Muscle of arm (tissue), 12 donors: ENCODE results near the gene MCM5. TPM values are rescaled to one million over a fixed set of nuclear protein-coding genes. Genes with fewer than 3 reads are reported as not detected.
"Not testable (repeated sequence)": the region's sequence is repeated elsewhere in the genome, so short reads cannot be mapped to it uniquely, and the experiment has no call there.

Experiments
- DNase-seq: peaks from one replicate; pipeline ENCODE4 v3.0.0-alpha.2; 2013
- polyA plus RNA-seq, 12 donors: library from polyadenylated mRNA; unstranded; fragments of 120-200 nt; gene quantifications; one replicate each; pipeline ENCODE4 v1.2.1, GENCODE V29; 2013; ENCODE audit not compliant: insufficient read length in 12 of 12

Gene MCM5
- polyA plus RNA-seq, 12 donors: 26.2 to 66.4 (median 29.9) TPM; not detected in 1

- no peak for DNase-seq
Measured at GRCh38 chr22:35426801-35427140, 26.8 kb downstream of the MCM5 start.

GRCh38 chr22:35430897-35431322, 31.0 kb downstream of the MCM5 start:
- peak; percentile 84 for DNase-seq

GRCh38 chr22:35431483-35432227, 31.7 kb downstream of the MCM5 start:
- DNase-seq: no peak

GRCh38 chr22:35432228-35432905, 32.4 kb downstream of the MCM5 start:
- no peak for DNase-seq

- no peak for DNase-seq
Measured at GRCh38 chr22:35434061-35434710, 34.2 kb downstream of the MCM5 start.

- no peak for DNase-seq
Measured at GRCh38 chr22:35435201-35435740, 35.3 kb downstream of the MCM5 start.

GRCh38 chr22:35436421-35436820, 36.5 kb downstream of the MCM5 start:
- DNase-seq: no peak

- no peak for DNase-seq
Measured at GRCh38 chr22:35437049-35437448, 37.1 kb downstream of the MCM5 start.

- not testable (repeated sequence) for DNase-seq
Measured at GRCh38 chr22:35438673-35439364, 38.9 kb downstream of the MCM5 start.

GRCh38 chr22:35439365-35439717, 39.4 kb downstream of the MCM5 start:
- DNase-seq: no peak

- DNase-seq: no peak
Measured at GRCh38 chr22:35440129-35440528, 40.2 kb downstream of the MCM5 start.

- no peak for DNase-seq
Measured at GRCh38 chr22:35441489-35442100, 41.7 kb downstream of the MCM5 start.

- no peak for DNase-seq
Measured at GRCh38 chr22:35442471-35442870, 42.5 kb downstream of the MCM5 start.

- DNase-seq: no peak
Measured at GRCh38 chr22:35443338-35443737, 43.4 kb downstream of the MCM5 start.

- no peak for DNase-seq
Measured at GRCh38 chr22:35443790-35444684, 44.1 kb downstream of the MCM5 start.

- no peak for DNase-seq
Measured at GRCh38 chr22:35444685-35445399, 44.9 kb downstream of the MCM5 start.

- DNase-seq: no peak
Measured at GRCh38 chr22:35445933-35446332, 46.0 kb downstream of the MCM5 start.

- DNase-seq: no peak
Measured at GRCh38 chr22:35446365-35446764, 46.4 kb downstream of the MCM5 start.

GRCh38 chr22:35448523-35448922, 48.6 kb downstream of the MCM5 start:
- DNase-seq: no peak
